Stimulated activated CD8-positive, alpha-beta memory T cell treated with anti-CD3 and anti-CD28 coated beads, Interleukin-15, amount 100 ng/mL, for 24 hours (primary cell): ENCODE data around the gene TRIM17.

ENCODE experiments used
- DNase-seq: peaks from one replicate; pipeline ENCODE4 v3.0.0-alpha.2; 2020; ENCODE audit warnings: low read depth

Gene TRIM17

DNA sequence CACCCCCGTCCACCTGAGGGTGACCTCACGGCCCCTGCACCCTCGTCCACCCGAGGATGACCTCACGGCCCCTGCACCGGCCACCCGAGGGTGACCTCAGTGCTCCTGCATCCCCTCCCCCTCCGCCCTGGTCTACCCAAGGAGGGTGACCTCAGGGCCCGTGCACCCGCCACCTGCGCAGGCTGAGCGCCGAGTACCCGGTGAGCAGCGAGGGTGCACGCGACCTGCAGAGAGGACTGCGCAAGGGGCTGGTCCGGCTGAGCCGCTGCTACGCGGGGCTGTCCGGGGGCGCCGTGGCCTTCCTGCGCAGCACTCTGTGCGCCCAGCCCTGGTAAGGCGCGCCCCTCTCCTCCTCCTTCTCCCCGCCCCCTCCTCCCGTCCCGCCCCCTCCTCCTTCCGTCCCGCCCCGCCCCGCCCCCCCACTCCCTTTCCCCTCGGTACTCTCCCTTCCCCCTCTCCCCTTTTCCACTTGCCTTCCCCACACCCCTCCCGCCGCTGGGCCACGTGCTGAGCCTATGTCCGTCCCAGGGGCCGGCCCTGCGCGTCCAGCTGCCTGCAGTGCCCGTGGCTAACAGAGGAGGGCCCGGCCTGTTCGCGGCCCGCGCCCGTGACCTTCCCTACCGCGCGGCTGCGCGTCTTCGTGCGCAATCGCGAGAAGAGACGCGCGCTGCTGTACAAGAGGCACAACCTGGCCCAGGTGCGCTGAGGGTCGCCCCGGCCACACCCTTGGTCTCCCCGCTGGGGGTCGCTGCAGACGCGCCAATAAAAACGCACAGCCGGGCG is 38.4 kb downstream of the TRIM17 start:
- peak; percentile 16 for DNase-seq

DNA sequence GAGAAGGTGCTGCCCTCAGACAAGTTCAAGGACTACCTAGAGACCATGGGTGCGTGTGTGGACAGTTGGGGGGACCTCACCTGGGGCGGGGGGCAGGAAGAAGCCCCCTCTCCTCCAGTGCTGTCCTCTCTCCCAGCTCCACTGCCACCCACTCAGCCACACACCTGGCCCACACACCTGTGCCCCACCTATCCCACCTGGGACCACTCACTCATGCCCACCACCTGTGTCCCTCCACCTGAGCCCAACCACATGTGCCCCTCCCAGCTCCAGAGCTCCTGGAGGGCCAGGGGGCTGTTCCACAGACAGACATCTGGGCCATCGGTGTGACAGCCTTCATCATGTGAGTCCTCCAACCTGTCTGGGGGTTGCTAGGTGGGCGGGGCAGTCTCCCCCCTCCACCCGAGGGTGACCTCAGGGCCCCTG is 39.0 kb downstream of the TRIM17 start:
- DNase-seq, result no peak

- DNase-seq, result no peak
These were observed 39.7 kb downstream of the TRIM17 start for GRCh38 chr1:228376651-228377631.

GRCh38 chr1:228376262-228376628 is 40.4 kb downstream of the TRIM17 start:
- no peak for DNase-seq

GRCh38 chr1:228375578-228376261 is 40.9 kb downstream of the TRIM17 start:
- DNase-seq, result no peak

- DNase-seq, result no peak
These were observed 41.7 kb downstream of the TRIM17 start for GRCh38 chr1:228374711-228375577.

DNA sequence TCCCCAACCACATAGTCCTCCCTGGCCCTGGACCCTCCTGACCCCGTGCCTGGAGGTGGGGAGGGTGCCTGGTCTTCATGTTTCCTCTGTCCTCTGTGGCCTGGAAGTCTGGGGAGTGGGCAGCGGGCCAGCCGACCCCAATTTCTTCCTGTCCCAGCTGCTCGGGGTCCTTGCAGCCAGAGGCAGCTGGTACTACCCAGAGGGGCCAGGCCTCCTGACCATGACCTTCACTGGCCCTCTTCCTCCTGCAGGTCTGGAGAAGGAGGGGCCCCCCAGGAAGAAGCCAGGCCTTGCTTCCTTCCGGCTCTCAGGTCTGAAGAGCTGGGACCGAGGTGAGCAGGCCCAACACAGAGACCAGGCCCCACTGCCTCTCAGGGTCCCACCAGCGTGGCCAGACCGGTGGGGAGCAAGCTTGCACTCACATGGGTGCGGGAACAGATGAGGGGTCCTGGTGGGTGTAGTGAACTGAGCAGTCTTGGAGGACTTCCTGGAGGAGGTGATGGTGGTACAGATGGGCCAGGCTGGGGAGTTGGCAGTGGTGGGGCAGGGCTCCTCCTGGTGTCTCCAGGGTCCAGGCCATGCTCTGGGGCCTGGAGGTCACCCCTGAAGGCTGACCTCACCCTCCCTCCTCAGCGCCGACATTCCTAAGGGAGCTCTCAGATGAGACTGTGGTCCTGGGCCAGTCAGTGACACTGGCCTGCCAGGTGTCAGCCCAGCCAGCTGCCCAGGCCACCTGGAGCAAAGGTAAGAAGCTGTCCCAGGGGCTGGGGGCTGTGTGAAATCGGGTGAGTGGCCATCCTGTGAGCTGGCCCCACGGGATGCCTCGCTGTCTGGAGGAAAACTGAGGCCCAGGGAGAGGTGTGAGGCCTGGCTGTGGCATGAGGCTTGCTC is 42.7 kb downstream of the TRIM17 start:
- no peak for DNase-seq

DNA sequence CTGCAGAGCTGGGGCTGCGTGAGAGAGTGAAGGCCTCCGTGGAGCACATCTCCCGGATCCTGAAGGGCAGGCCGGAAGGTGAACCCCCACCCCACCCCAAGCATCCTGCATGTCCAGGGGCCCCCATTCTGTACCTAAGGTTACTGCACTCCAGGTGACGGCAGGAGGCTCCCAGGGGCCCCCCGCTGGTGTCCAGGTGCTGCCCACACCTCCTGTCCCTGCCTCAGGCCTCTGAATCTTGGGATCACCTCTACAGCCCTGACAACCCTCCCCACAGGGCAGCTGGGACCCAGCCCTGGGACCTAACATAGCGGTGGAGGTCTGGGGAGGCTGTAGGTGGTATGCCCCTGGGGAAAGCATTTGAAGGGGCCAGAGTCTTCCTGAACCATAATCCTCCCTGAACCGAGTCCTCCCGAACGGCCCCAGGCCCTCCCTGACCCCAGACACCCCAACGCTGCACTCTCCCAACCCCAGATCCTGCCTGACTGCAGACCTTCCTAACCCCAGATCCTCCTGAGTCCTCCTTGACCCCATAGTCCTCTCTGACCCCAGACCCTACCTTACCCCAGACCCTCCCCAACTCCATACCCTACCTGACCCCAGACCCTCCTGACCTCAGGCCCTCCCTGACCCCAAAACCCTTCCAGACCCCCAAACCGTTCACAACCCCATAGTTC is 43.5 kb downstream of the TRIM17 start:
- DNase-seq, result no peak

DNA sequence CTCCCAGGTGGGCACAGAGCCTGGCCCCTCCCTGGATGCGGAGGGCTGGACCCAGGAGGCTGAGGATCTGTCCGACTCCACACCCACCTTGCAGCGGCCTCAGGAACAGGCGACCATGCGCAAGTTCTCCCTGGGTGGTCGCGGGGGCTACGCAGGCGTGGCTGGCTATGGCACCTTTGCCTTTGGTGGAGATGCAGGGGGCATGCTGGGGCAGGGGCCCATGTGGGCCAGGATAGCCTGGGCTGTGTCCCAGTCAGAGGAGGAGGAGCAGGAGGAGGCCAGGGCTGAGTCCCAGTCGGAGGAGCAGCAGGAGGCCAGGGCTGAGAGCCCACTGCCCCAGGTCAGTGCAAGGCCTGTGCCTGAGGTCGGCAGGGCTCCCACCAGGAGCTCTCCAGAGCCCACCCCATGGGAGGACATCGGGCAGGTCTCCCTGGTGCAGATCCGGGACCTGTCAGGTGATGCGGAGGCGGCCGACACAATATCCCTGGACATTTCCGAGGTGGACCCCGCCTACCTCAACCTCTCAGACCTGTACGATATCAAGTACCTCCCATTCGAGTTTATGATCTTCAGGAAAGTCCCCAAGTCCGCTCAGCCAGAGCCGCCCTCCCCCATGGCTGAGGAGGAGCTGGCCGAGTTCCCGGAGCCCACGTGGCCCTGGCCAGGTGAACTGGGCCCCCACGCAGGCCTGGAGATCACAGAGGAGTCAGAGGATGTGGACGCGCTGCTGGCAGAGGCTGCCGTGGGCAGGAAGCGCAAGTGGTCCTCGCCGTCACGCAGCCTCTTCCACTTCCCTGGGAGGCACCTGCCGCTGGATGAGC is 44.3 kb downstream of the TRIM17 start:
- DNase-seq, result no peak

- no peak for DNase-seq
These were observed 44.9 kb downstream of the TRIM17 start for GRCh38 chr1:228371741-228372182.

DNA sequence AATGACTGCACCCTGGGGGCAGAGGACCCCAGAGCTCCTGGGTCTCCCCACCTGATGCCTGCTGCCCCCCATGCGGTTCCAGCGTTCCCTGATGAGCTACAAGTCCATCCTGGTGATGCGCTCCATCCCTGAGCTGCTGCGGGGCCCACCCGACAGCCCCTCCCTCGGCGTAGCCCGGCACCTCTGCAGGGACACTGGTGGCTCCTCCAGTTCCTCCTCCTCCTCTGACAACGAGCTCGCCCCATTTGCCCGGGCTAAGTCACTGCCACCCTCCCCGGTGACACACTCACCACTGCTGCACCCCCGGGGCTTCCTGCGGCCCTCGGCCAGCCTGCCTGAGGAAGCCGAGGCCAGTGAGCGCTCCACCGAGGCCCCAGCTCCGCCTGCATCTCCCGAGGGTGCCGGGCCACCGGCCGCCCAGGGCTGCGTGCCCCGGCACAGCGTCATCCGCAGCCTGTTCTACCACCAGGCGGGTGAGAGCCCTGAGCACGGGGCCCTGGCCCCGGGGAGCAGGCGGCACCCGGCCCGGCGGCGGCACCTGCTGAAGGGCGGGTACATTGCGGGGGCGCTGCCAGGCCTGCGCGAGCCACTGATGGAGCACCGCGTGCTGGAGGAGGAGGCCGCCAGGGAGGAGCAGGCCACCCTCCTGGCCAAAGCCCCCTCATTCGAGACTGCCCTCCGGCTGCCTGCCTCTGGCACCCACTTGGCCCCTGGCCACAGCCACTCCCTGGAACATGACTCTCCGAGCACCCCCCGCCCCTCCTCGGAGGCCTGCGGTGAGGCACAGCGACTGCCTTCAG is 45.5 kb downstream of the TRIM17 start:
- no peak for DNase-seq

DNA sequence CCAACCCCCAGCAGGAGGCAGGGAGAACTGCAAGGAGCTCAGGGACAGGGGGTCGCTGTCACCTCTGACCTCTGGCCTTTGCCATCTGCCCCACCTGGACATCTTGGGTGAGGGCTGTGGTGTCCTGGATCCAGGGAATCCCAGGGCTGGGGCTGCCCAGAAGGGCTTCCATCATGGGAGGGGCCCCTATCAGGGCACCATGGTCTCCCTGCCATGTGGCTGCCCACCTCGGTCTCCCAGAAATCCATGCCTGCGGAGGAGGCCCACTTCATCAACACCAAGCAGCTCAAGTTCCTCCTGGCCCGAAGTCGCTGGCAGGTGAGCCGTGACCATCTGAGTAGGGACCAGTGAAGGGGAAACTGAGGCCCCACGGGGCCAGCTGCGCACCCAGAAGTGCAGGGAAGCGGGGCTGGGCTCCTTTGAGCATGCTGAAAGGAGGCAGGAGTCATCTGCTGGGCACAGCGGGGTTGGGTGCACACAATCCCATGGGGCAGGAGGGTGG is 46.2 kb downstream of the TRIM17 start:
- DNase-seq, result no peak

DNA sequence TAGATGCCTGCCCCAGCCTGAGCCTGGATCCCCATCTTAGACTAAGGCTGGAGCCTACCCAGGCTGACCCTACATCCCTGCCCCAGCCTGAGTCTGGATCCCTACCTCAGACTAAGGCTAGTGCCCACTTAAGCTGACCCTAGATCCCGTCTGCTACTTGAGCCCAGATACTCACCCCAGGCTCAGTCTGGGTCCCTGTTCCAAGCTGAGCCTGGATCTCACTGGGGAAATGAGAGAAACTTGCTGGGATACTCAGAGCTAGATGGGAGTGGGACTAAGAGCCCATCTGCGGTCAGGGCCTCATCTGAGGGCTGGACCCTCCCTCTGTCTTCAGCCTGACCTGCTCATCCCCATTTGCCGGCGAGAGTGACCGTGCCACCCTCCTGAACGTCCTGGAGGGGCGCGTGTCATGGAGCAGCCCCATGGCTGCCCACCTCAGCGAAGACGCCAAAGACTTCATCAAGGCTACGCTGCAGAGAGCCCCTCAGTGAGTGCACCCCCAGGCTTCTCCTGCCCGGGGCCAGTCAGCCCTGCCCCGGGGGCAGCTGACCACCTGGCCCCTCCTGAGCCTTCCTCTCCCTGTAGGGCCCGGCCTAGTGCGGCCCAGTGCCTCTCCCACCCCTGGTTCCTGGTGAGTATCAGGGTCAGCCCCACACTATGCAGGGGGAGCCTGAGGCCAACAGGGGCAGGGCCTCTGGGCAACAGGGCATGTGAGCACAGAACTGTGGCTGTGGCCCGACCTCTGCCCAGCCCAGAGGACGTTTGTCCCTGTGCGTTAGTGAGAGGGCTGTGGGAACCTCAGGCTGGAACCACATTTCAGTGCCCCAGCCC is 46.8 kb downstream of the TRIM17 start:
- DNase-seq, result no peak

DNA sequence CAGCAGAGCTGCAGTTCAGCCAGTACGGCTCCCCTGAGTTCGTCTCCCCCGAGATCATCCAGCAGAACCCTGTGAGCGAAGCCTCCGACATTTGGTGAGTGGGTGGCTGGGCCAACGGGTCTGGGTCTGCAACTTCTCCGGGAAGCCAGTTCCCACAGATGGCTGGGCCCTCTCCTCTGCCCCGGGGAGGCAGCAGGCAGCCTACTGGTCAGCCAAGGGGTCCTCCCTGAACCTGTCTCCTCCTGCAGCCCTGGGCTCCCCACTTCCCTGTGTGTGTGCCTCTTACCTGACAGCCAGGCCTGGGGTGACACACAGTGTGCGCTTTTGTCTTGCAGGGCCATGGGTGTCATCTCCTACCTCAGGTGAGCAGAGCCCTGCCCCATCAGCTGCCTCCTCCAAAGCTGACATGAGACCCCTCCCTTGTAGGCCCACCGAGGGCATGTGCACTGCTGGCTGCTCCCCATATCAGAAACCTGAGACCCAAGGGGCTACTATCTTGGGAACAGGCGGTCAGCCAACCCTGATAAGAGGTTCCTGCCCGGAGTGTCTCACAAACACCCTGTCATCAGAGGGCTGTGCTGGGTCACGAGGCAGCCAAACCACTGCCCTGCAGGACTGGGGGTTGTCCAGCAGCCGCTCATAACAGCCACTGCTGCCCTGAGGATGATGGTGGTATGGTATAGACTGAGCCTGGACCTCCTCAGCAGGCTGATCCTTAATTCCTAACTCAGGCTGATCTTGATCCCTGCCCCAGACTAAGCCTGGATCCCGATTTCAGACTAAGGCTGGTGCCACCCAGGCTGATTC is 47.7 kb downstream of the TRIM17 start:
- no peak for DNase-seq

DNA sequence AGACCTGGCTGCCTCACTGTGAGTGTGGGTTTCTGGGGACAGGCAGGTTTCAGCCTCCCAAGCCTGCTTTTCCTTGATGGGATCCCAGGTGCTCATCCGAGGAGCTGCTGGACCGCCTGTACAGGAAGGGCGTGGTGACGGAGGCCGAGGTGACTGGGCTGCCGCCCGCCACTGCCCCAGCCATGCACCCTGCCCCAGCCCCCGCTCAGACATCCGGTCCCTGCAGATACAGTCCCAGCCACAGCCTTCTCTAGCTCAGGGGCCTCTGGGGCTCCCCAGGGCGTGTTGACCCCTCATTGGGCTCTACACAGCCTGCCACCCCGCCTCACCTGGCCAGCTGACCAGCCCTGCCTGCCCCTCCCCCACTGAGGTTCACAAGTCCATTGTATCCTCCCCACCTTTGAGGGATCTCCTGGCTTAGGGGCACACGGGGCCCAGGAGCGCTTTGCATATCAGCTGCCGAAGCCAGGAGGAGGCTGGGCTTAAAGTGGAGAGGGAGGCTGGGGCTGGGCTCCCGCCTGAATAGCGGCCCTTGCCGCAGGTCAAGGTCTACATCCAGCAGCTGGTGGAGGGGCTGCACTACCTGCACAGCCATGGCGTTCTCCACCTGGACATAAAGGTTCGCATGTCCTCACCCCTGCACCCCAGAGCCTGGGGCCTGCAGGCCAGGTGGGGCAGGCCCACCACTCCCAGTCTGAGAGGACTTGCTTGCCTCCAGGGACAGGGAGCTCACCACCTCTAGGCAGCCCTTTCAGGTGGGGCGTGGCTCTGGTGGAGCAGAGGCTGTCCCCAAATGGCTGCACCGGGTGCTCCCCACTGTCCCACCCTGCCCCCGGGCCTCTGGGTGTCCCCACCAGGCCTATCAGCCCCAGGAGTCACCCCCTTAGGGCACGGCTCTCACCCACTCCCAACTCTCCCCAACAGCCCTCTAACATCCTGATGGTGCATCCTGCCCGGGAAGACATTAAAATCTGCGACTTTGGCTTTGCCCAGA is 48.6 kb downstream of the TRIM17 start:
- no peak for DNase-seq
